DMS 273 treated with DMSO at 0.1 percent for 48 hours (cell line): ENCODE measurements around the gene SLC49A3.
"Not testable (repeated sequence)": the region's sequence is repeated elsewhere in the genome, so short reads cannot be mapped to it uniquely, and the experiment has no call there.

Experiments used
- DNase-seq: peaks from one replicate; lab custom pipeline; 2025; lab: John Stamatoyannopoulos, UW

Gene SLC49A3

DNA sequence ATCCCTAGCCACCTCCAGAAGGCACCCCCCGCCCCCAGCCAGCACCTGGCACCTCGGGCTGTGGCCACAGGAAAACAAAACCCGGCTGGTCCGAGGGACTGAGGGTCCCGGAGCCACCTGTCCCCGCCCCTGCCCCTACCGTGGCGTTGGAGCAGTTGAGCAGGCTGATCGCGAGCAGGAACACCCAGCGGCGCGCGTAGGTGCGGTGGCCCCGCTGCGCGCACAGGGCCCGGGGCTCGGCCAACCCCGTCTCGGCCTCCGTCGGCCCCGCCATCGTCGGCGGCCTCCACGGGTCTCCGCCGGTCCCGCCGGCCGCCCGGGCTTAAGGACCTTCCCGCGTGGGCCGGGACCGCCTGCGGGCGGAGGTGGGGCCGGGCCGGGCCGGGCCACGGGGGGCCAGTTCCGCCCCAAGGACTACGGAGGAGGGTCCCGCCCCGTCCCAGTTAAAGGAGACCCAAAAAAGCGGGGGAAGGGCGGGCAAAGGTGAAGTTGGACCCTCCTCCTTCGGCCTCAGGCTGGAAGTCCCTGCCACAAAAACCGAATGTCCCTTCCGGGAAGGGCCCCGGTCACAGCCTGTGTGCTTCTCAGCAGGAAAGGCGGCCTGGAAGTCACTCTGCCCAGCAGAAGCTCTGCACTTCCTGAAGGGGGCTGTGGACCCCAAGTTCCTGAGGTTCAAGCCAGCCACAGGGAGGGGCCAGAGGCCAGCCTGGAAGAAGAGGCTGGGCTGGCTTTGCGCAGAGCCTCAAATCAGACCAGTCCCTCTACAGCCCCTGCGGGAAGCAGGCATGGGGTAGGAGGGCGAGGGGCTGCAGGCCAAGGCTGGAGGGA lies at the start of gene SLC49A3:
SLC49A3 (minus strand) TSS at position 298 of the 828 bp plus-strand sequence; CDS start at position 274, 24 bp downstream.
- DNase-seq = no peak

DNA sequence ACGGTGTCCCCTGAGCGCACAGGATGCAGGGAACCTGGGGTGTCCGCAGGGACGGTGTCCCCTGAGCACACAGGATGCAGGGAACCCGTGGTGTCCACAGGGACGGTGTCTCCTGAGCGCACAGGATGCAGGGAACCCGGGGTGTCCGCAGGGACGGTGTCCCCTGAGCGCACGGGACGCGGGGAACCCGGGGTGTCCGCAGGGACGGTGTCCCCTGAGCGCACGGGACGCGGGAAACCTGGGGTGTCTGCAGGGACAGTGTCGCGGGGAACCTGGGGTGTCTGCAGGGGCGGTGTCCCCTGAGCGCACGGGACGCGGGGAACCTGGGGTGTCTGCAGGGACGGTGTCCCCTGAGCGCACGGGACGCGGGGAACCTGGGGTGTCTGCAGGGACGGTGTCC lies 47.6 kb upstream of the SLC49A3 start:
- not testable (repeated sequence) for DNase-seq

DNA sequence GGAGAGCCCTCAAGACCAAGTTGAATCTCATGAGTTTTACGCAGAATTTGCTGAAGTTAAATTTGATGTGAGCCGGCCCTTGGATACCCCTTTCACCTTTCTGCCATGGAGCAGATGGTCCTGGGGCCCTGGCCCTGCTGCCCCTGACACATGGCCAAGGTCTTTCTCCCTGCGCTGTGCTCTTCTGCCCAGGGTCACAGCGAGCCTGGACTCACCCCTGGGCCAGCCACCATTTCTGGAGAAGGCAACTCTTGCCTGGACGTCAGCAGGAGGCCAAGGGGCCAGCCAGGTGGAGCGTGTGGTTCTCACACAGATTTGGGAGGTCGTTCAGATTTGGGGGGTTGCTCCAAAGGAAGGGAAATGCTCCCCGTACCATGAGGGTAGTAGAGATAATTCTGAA lies 46.6 kb upstream of the SLC49A3 start:
- DNase-seq = no peak

DNA sequence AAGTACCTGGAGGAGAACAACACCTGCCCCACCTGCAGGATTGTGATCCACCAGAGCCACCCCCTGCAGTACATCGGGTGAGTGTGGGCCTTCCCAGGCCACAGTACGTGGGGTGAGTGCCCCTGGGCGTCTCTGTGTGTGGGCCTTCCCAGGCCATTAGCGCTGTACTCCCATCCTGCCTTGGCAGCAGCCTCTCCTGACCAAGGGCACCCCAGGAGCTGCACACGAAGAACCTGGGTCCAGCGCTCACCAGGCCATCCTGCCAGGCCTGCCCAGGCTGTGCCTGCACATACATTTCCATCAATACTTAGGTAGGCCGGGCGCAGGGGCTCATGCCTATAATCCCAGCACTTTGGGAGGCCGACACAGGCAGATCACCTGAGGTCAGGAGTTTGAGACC lies 46.0 kb upstream of the SLC49A3 start:
- no peak for DNase-seq

DNA sequence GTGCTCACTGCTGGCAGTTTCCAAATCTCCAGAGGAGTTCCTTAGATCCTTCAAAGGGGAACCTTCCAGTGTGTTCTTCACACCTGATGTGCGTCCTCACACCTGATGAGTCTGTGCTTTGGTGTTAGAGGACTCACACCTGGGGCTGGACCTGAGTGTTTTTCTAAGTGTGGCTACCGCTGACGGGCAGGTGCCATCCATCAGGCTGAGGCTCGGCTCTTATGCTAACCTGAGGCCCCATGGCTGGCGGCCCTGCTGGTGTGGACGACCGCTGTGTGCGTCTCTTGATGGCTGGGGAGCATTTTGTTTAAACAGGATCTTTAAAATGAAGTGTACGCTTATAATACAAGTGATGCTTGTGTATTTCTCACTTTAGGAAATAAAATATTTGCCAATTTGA lies 45.1 kb upstream of the SLC49A3 start:
- DNase-seq = no peak

DNA sequence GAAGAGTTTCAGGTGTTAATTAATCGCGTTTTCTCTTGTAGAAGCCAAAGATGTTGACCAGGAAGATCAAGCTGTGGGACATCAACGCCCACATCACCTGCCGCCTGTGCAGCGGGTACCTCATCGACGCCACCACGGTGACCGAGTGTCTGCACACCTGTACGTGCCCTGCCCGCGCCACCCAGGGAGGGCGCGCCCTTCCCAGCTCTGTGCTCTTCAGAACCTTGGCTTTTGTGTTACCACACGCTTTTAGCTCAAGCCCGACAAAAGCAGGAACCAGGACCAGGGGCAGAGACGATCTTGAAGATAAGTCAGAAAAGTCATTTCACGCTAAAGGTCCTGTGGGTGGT lies 44.7 kb upstream of the SLC49A3 start:
- no peak for DNase-seq

DNA sequence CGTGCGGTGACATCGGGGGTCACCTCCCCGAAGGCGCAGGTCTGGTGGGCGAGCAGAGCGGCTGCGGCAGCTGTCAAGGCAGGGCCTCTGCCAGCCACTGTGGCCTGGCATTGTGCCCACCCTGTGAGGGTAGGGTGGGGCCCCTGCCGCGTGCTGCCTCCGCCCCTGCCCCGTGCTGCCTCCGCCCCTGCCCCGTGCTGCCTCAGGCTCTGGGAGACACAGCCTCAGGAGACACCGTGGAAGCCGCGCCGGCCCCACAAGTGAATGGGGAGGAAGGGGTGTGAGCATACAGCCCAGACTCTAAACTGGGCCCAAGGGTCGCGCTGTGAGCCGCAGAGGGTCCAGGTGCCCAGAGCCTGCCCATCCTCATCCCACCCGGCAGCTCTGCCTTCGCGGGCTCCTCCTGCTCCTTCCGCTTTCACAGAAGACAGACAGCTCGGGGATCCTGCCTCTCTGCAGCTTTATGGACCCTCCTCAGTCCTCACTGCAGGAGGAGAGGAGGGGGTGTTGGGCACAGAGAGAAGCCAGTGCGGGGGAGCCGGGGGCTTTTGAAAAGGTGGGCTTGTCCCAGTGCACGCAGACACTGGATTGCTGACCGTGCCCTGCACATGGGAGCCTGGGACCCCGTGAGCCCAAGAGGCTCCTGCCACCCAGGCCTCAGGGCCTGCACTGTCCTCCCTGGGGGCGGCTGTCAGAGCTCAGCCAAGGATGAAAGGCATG lies 44.1 kb upstream of the SLC49A3 start:
- DNase-seq = no peak

DNA sequence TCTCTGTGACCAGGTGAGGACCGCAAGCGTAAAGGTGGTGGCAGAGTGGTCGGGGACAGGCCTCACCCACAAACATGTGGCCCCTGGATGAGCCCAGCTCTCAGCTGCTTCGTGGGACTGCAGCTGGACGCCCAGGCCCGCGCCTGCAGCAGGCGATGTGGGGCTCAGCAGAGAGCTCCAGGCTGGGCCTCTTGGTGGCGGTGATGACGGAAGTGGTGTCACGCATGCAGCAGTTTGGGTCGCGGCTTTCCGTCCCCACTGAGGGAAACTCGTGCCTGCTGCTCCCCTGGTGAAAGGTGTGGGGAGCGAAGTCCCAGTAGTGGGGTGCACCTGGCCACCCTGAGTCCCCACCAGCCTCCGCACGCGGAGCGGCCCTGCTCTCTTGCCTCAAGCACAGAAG lies 43.5 kb upstream of the SLC49A3 start:
- DNase-seq = no peak

DNA sequence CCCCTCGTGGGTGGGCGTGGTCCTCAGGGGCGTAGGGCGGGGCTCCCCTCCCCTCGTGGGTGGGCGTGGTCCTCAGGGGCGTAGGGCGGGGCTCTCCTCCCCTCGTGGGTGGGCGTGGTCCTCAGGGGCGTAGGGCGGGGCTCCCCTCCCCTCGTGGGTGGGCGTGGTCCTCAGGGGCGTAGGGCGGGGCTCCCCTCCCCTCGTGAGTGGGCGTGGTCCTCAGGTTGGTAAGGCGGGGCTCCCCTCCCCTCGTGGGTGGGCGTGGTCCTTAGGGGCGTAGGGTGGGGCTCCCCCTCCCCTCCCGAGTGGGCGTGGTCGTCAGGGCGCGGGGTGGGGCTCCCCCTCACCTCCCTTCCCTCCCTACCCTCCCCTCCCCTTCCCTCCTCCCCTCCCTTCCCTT lies 43.0 kb upstream of the SLC49A3 start:
- not testable (repeated sequence) for DNase-seq

DNA sequence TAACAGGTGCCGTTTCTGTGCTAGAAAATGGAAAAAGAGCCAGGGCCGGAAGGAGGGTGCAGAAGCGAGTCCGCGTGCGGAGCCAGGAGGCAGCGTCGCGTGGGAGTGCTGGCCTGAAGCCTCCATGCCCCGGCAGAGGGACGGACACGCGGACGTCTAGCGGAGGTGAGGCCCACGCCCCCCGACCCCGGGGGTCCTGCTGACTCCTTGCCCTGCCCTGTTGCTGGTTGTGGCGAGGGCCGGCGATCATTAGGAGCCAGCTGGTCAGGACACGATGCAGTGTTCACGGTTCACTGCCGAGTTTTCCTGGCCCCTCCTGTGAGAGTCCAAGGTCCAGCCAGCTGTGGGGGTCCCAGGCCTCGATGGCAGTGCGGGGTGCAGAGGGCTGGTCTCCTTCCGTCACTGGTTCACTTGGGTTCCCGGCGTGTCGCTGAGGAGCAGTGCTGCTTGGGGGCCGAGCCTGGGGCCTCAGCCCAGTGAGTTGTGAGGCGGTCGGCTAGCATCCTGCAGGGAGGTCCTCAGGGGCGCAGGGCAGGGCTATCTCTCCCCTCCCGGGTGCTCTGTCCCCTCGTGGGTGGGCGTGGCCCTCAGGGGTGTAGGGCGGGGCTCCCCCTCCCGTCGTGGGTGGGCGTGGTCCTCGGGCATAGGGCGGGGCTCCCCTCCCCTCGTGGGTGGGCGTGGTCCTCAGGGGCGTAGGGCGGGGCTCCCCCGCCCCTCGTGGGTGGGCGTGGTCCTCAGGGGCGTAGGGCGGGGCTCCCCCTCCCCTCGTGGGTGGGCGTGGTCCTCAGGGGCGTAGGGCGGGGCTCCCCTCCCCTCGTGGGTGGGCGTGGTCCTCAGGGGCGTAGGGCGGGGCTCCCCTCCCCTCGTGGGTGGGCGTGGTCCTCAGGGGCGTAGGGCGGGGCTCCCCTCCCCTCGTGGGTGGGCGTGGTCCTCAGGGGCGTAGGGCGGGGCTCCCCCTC lies 42.3 kb upstream of the SLC49A3 start:
- not testable (repeated sequence) for DNase-seq

DNA sequence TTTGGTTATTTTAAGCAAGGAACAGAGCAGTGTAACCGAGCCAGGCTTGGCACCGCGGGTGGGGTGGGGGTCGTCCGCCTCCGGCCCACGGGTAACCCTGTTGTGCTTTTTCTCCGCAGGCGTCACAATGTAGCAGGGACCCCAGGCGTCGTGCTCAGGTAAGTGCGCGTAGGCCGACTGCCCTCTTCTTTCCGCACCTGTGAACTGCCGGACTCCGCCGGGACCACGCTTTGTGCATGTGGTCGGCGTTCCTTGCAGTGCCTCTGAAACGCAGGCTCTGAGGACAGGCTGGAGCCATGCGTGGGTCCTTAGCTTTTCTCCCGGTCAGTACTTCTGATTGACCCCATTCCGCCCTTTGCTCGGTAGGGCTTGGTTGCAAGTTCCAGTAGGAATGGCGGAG lies 41.6 kb upstream of the SLC49A3 start:
- no peak for DNase-seq

DNA sequence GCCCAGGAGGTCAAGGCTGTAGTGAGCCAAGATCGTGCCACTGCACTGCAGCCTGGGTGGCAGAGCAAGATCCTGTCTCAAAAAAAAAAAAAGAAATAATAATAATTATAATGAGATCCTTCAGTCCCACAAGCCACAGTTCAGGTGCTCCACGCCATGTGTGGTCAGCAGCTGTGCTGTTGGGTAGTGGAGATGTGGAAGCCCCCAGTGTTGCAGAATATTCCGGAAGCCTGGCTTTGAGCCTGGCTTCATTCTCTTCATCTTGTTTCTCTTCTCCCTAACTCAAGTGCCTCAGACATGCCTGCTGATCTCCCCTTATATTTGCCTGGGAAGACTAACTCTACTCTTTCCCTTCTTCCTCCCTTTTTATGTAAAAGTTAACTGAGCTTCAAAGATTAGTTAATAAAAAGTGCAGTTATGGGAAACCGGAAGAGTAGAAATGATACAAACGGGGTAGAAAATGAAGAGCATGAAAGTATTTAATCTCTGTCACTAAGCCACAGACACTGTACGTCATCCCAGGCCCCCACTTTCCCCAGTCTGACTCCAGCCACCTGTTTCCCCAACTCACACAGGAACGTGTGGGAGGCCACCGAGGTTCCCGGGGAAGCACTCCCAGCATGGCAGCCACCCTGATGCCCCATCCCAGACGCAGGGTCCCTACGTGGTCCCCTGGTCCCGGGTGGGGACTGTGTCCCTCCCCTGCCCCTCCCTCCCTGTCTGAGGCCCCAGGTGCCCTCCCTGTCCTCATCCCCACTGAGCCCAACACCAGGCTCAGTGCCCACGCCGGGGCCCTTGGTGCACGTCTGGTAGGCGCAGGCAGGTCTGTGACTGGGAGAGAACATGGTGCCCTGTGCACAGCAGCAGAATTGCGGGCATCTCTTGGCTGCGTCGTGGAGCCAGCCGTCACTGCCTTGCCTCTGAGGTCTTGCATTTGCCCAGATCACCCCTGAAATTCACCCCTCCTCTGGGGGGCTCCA lies 40.7 kb upstream of the SLC49A3 start:
- DNase-seq = no peak

DNA sequence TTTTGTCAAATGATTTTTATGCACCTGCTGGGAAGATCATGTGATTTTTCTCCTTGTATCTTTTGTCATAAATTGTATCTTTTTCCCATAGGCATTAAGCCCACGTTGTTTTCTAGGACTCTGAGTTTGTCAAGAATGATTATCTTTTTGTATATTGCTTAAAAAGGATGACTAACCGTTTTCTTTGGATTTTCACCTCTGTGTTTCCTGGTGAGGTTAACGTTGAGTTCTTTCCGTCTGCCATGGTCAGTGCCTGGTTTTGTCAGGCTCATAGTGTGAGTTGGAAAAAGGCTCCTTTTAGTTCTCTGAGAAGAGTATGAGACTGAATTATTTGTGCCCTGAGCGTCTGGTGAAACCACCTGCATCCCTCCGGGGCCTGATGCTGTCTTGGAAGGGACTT lies 38.6 kb upstream of the SLC49A3 start:
- DNase-seq = no peak

DNA sequence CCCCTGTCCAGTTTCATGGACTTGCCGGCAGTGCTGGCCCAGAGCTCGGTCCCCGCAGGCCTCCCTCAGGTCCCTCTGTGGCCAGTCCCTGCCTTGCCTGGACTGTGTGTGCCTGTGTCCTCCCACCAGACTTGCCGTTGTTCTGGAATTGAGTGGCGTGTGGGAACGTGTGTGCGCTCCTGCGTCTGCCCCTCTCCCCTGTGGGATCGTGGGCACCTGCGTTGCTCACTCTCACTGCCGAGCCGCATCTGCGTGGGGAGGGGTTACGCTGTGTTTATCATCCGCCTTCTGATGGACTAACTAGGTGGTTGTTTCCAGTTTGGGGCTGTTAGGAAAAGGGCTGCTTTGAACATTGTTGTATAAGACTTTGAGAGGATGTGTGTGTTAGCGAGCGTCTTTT lies 37.9 kb upstream of the SLC49A3 start:
- DNase-seq = no peak

DNA sequence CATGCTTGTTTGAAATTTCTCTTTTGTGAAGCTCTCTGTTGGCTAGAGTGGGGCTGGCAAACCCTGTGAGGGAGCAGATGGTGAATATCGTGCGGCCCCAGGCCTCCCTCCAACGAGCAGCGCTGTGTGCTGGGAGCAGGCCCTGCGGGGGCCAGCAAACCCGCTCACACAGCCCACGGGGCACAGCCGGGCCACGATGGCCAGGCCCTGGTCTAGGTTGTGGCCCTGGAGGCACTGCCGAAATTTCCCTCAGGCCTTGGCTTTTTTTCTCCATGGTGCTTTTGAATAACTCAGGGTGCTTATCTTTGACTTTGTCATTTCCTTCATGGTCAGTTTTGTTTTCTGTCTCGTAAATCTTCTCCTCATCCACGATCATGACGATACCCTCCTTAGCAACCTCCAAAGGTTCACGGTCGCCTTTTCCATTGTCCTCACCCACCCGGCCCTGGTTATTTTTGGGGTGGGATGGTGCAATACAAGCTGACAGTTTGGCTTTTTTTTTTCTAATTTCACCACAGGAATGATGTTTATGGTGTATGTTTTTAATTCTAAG lies 37.4 kb upstream of the SLC49A3 start:
- DNase-seq = no peak

DNA sequence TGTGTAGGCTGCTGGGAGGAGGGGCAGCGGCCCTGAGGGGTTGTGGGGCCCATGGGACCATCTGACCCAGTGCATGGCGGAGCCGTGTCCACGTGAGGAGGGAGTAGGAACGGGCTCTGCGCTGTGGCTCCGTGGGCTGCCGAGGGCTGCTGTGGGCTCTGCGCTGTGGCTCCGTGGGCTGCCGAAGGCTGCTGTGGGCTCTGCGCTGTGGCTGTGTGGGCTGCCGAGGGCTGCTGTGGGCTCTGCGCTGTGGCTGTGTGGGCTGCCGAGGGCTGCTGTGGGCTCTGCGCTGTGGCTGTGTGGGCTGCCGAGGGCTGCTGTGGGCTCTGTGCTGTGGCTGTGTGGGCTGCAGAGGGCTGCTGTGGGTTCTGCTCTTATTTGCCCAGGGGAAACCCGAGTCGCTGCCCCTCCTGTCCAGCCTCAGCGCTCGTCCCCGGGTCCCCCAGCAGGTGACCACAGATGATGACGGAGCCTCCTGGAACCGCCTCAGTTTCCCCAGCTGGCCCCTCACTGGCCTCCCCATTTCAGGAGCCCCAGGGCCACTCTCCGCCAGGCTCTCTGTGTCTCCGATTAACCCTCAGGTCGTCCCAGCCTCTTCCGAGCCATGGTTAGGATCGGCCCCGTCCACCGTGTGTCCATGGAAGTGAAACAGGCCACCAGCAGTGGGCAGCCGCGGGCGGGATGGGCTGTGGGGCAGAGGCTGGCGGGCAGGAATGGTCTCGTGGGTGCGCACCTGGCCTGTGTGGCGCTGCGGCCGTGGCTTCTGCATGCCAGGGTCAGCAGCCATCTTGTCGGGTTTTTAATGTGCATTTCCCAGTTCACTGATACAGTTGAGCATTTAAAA lies 36.7 kb upstream of the SLC49A3 start:
- DNase-seq = no peak

DNA sequence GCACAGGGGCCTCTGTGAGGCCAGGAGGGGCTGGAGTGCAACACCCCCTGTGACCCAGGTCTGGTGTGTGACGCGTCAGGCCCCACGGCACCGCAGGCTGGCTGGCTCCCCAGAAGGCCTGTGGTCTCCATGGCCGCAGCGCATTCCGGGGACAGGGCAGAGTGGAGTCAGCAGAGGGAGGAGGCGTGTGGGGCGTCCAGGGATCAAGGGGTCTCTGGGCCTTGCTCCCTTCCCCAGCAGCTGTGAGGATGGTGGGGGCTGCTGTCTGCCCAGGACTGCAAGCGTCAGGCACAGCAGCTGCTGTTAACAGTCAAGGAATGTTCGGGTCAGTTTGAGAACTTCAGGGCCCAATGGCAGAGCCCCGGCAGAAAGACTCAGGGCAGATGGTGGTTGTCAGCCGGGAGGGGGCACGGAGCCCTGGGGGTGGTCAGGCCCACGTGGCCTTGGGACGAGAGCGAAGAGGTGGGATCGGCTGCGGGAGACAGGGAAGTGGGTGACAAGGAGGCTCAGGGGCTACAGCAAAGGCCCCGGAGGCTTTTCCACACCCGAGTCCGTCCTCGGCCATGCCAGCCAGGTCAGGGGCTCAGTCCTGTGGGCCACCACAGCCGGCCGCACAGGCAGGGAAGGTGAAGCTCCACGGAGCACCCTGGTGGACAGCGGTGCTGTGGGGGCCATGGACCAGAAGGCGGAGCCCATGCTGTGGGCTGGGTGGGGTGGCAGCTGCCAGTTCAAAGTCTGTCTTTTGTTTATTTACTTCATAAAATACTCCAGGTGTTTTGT lies 35.0 kb upstream of the SLC49A3 start:
- no peak for DNase-seq

DNA sequence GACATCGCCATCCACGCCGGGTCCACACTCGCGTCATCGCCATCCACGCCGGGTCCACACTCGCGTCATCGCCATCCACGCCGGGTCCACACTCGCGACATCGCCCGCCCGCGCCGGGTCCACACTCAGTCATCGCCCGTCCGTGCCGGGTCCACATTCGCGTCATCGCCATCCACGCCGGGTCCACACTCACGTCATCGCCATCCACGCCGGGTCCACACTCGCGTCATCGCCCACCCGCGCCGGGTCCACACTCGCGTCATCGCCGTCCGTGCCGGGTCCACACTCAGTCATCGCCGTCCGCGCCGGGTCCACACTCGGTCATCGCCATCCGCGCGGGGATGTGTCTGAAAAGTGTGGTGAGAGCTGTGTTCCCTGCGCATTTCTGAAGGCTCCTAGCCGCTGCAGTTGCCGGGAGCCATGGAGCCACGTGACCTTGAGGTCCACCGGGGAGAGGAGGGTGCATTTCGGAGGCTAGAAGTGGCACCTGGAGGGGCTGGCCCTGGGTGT lies 34.0 kb upstream of the SLC49A3 start:
- DNase-seq = no peak

DNA sequence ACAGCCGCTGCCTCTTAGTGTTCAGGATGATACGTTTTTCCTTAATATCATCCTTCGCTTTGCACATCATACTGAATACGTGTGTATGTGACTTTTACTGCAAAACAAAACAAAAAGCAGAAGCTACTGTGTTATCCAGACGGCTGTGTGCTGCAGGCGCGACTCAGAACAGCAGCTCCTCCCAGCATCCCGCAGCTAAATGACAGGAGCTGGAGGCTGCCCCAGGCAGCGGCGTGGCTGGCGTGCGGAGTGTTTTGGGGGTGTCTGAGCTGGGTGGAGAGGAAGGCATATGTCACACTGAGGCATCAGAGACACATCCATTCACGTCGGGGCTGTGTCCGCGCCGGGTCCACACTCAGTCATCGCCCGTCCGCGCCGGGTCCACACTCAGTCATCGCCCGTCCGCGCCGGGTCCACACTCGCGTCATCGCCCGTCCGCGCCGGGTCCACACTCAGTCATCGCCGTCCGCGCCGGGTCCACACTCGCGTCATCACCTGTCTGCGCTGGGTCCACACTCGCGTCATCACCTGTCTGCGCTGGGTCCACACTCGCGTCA lies 33.3 kb upstream of the SLC49A3 start:
- DNase-seq = no peak
